T follicular helper cell (primary cell): Measurements from ENCODE around the gene TBCCD1.
"Not testable (repeated sequence)": the region's sequence is repeated elsewhere in the genome, so short reads cannot be mapped to it uniquely, and the experiment has no call there.

Experiments used
- DNase-seq: peaks from one replicate; pipeline ENCODE4 v3.0.0-alpha.2; 2020; ENCODE audit warnings: low read depth

The TBCCD1 gene

DNA sequence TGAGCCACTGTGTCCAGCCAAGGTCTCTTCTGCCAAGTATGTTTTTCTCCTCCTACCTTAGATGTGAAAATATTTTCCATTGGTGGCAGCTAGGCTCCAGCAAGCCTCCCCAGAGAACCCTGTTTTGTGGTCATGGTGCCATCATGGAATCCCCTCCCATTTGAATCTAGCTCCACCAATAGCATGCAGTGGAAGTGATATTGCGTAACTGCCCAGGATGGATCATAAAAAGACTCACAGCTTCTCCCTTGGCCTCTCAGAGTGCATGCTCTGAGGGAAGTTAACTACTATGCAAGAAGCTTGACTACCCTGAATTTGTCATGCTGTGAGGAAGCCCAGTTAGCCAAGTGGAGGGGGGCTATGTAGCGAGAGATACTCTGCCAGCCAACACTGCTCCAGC is 50.5 kb downstream of the TBCCD1 start:
- no peak for DNase-seq

DNA sequence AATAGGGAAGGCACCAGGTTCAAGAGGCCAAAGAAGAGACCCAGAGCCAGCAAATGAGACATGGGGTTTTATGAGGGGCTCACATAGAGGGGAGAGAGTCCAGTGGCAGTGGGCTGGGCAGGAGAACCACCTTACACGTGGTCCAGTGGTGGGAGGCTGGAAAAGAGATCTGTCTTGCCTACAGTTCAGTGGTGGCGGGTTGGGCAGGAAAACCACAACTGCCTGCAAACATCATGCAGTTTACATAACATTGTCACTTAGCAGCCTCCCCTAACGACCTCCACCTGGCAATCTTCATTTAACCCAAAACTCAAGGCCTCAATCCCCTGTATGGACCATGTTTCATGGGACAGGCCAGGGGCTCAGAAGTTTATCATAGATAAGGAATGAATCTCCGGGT is 52.0 kb downstream of the TBCCD1 start:
- DNase-seq = no peak

DNA sequence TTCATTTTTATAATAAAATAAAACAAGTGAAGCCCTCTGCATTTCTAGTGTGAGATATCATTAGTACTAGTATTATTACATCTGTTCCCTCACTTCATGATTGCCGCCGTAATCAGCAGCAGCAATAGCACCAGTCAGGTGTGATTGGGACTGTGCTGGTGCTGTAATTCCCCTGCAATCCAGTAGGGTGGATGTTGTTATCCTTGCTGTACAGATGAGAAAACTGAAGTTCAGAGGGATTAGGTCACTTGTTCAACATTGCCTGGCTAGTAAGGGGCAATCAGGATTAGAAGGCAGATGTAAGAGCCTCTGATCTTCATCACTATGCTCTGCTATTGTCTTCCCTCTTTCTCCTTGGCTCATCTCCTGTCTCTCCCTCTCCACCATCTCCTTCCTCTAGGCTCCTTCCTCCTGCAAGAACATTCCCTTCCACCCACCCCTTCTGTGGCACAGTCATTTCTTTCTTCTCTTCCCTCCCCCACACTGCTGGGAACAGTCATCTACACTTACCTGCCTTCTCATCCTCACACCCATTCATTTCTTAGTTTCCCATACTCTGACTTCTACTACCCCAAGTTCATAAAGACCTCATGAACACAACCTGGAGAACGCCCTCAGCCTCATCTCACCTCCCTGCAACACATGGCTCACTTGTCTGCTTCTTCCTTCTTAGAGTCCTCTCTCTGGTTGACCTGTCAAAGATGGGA is 52.7 kb downstream of the TBCCD1 start:
- DNase-seq = no peak

DNA sequence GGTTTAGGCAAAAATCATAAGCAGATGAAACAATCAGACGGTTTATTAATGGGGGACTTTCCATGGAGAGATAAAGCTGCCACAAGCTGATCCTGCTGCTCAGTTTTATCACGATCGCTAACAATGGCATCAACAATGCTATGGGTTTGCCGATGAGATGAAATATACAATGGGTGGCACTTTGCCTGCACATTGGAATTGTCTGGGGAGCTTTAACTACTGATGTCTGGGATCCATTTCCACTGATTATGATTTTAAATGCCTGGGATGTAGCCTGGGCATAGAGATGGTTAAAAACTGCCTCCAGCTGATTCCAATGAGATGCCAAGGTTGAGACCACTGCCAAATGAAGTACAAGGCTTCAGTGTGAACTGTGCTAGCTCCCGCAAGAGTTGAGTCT is 53.8 kb downstream of the TBCCD1 start:
- no peak for DNase-seq

DNA sequence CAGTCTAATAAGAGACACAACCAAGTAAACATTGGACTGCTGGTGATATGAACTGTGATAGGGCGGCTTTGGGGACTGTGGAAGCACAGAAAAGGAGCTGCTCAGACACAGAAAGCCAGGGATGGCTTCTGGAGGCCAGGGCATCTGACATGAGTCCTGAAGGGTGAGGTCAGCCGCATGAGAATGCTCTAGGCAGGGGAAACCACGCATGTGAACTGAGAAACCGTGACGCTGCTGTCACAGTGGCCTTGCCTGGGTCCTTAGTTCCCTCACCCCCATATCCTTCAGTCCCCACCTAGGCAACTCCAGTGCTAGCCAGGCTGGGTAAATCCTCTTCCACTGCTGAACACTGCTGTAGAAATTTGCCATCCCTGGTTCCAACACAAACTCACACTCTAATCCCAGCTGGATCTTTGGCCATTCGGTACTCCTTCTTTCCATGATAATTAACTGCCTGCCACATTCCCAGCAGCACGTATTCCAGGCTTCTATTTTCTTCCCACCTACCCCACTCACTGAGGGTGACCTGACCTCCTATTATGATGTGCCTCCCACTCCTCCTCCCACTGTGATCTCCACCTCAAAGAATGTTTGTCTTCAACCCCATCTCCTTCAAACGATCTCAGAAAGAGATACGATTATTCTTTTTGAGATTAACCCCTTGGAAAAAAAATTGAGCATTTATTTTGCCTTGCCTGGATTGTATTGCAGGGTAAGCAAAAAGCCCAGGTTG is 54.4 kb downstream of the TBCCD1 start:
- no peak for DNase-seq

DNA sequence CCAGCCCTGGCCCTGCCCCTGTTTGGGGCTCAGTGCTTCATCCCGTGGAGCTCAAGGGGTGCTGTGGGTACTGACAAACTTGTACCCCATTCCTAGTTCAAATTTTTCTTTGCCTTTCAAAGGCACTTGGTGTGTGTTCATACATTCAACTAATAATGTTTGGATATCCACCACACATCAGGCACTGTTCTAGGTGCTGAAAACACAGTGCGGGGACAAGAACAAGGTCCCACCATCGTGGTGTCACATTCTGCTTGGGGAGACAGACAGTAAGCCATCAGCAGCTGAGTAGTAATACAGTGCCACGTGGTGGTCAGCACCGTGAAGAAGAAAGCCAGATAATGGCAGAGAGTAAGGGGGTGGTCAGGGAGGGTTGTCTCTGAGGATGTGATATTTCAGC is 55.4 kb downstream of the TBCCD1 start:
- no peak for DNase-seq

DNA sequence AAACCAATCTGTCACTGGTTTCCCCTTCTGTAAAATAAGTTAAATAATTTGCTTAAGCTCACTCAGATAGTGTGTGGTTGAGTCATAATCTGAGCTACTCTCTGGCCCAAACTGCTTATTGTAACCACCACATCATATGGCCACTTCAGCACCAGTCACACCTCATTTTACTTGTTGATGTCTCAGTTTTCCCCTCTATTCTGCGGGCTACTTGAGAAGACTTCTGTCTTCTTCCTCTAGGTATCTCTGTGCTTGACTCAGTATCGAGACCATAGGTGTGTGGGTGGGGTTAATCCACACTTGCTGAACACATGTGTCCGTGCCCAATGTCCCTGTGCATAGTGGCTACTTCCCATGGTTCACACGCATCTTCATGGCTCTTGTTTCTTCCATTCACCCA is 55.9 kb downstream of the TBCCD1 start:
- no peak for DNase-seq

DNA sequence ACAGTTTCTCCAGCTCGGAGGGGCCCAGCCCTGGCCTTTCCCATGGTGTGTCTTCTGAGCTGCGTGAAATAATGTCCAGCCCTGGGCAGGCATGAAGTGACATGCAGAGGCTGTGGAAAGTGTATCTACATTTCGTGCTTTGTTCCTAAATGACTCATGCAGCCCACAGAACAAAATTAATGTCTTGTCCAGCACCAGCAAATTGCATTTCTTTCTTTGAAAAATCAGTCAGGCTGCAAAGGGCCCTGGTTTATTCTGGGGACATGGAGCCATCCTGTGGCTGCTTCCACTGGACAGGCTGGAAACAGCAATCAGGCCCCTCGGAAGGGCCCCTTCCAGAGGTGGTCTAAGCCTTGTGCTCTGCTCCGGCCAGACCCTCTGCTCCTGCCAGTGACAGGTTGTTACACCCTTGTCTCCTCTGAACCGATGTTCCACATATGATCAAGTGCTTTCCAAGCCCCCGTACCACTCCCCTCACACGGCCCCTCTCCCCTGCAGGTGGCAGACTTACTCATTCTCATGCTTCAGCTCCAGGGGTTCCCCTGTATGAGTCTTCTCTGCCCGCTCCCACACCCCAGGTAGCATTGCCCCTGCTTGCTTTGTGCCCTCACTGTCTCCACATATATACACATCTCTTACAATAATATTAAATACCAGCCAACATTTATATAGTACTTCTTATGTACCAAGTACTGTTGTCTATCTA is 56.6 kb downstream of the TBCCD1 start:
- no peak for DNase-seq

DNA sequence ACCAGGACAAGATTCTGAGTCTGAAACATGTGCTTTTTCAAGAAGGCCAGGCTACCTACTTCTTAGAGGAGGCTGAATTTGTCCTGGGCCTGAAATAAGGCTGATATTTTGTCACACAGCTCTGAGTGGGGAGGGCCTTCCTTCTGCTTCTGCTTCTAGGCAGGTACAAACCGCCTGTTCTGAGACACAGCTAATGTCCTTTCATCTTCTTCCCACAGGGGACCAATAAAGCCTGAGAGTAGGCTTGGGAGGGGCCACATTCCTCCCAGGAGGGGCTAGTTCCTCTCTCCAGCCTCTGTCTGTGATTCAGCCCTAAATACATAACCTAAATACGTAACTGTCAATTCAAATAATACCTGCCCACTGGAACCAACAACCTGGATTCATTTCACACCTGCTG is 57.7 kb downstream of the TBCCD1 start:
- DNase-seq = no peak

DNA sequence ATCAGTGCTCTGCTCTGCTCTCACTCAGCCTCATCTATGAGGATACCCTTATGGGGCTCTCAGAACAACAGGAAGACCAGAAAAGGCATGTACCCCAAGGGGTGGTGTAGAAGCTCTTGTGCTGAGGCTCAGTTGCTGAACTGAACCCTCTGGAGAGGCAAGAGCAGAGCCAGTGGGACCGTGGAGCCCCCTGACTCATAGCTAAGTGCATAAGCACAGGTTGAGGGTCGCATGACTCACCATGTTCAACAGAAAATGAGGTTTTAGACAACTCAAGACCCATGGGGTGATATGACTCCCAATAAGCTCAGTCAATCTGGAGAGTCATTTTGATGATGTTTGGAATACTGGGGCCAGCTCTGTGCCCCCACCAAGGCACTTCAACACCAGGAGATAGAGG is 60.3 kb downstream of the TBCCD1 start:
- DNase-seq = no peak

DNA sequence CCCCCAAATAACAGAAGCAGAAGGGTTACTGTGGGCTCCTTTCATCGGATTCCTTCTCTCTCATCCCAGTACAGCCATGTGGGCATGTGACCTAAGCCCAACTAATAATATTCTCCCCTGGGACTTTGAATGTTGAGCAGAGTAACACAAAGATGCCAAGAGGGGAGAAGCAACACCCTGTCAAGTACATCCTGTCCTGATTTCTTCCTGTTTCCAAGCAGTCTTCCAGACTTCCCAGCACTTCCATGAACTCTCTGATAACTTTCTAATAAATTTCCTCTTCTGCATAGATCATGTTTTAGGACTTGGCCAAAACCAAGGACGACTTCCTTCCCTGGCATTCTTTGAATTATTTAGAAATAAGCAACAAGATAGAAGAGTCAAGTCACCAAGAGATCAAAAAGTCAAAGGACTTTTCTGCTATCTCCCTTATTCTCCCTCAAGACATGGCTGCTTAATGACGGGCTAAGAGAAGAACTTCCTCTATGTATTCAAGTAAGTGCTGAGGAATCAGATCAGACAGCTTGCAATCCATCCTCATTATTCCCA is 60.9 kb downstream of the TBCCD1 start:
- DNase-seq = no peak

DNA sequence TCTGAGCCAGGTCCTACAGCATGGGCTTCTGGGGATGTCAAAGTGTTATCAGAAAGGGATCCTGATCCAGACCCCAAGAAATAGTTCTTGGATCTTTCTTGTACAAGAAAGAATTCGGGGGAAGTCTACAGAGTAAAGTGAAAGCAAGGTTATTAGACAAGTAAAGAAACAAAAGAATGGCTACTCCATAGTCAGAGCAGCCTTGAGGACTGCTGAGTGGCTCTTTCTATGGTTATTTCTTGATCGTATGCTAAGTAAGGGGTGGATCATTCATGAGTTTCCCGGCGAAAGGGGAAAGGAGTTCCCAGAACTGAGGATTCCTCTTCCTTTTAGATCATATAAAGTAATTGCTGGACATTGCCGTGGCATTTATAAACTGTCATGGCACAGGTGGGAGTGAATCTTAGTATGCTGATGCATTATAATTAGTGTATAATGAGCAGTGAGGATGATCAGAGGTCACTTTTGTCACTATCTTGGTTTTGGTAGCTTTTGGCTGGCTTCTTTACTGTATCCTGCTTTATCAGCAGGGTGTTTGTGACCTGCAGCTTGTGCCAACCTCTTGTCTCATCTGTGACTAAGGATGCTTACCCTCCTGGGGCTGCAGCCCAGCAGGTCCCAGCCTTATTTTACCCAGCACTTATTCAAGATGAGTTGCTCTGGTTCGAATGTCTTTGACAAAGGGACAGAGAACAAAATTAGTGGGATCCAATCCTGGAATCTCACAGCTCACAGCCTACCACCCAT is 64.0 kb downstream of the TBCCD1 start:
- DNase-seq = no peak

DNA sequence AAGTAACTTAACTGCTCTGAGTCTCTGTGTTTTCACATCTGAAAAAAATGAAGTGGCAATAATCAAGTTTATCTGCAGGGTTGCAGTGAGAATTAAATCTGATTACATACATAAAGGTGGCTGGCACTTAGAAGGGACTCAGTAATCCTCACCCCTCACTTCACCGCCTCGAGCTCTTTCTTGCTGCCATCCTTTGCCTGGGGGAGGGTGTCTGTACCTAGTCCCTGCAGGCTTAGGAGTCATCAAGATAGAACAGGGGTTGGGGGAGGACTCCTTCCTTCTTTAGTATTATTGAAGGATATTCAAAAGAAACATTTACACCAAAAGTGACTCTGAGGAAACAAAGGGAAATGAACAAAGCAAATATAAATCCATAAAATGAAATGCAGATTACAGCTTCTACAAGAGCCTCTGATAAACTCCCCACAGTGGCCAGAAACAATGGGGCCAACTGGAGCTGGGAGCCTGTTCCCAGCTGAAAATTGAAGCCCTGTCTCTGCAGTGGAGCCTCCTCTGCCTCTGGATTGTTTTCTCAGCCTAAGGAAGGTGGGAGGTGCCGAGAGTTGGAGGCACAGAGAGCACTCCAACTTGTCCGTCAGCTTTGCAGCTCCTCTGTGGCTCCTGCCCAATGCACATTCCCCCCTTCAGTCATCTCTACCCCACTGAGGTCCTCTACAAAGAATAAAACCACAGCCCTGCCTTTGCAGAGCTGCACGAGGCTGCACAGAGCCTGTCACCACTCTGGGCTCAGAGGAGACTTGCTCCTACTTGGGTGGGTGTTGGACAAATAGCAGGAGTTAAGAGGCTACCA is 64.8 kb downstream of the TBCCD1 start:
- DNase-seq = no peak

DNA sequence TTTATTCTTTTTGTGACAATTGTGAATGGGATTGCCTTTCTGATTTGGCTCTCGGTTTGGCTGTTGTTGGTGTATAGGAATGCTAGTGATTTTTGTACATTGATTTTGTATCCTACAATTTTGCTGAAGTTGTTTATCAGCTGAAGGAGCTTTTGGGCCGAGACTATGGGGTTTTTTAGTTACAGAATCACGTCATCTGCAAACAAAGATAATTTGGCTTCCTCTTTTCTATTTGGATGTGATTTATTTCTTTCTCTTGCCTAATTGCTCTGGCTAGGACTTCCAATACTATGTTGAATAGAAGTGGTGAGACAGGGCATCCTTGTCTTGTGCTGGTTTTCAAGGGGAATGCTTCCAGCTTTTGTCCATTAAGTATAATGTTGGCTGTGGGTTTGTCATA is 67.2 kb downstream of the TBCCD1 start:
- DNase-seq = not testable (repeated sequence)

DNA sequence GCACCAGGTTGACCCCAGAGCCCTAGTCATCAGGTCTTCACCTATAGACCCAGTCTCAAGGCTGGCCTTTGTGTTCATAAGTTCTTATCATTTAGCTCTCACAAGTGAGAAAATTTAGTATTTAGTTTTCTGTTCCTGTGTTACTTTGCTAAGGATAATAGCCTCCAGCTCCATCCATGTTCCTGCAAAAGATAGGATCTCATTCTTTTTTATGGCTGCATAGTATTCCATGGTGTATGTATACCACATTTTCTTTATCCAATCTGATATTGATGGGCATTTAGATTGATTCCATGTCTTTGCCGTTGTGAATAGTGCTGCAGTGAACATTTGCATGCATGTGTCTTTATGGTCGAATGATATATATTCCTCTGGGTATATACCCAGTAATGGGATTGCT is 69.1 kb downstream of the TBCCD1 start:
- DNase-seq = not testable (repeated sequence)

DNA sequence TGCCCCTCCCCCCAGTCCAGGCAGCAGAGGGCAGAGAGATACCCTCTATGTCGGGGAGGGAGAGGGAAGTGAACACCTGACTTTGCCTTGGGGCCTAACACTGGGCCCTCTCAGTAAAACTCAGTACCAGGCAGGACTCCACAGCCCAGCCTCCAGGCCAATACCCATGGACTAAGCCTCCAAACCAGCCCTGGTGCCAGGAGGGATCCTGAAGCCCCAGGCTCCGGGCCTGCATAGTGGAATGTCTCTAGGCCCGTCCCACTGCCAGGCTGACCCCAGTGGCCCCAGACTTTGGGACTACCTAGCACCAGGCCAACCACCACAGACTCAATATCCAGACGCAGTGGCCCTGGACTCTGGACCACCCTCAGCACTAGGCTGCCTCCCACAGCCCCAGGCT is 69.5 kb downstream of the TBCCD1 start:
- no peak for DNase-seq

DNA sequence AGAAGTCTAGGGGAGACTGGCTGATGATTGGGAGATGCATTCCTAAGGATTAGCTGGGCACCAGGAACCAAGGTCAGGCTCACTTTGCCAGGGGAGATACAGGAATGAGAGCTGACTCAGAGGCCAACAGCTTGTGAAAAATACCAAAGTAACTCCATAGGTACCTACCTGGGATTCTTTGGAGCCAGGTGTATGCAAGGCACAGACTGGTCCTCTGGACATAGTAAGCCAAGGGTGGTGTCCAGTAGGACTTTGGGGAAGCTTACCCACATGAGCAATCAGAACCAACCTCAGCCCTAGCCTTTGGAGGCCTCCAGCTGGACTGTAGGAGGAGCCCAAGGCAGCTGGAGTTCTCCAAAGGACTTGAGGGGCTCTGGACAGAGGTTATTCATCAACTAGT is 70.5 kb downstream of the TBCCD1 start:
- no peak for DNase-seq
